ENCODE measurements around the gene ZNF548.

Gene ZNF548

DNA sequence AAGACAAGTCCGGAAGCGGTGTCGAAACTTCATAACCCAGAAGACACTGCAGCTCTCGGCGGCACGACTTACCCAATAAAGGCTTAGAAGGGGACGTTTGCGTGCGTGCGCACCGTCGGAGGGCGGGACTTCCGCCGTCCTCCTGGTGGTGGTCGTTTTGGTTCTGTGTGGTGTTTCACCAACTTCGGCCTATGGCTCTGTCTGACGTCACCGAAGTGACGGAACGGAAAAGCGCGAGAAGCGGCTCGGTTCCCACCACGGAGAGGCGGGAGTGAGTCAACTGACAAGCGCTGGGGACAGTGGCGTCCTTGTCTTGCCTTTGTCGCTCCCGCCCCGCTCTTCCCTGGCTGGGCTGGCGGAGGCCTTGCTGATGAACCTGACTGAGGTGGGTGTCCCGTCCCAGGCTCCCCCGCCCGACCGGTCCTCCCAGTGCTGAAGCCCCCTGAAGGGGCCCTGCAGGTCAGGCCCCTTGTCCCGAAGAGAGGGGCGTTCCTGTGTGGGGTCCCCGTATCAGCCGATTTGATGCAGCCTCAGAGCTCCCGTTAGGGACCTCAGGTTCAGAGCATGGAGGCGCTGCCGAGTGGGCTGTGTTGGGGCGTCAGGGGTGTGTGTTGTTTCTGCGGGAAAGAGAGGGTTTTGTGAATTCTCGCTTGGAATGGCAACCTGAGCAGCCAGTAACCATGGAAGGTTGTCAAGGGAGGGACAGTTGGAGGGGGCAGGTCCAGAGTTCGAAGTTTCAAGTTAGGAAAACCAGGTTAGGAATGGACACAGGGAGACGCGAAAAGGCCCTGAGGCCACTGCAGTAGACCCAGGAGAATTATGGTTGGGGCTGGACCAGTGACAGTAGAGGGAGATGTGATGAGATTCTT, at the start of gene ZNF548:
Gene ZNF548 (plus strand): TSS at position 125 of the 869 bp plus-strand sequence. CDS start 246 bp downstream, at position 371.
- ATAC-seq (replicated peaks) (peak; percentile 99 to 100), DNase-seq (peak; percentile 96)
- no peaks in the 10 kb centered on the region for H3K9me3 Mint-ChIP-seq
- H3K27ac Mint-ChIP-seq = peak within 1 kb of the TSS; percentile 97
- peaks cover 26 to 37% of the 10 kb centered on the region in 2 donors for H3K4me1 Mint-ChIP-seq
- peaks cover 24 to 27% of the 10 kb centered on the region in 2 donors for H3K36me3 Mint-ChIP-seq
- peak within 1 kb of the TSS; percentile 95 to 97 for H3K4me3 Mint-ChIP-seq
- H3K27me3 Mint-ChIP-seq = no peaks in the 10 kb centered on the region

DNA sequence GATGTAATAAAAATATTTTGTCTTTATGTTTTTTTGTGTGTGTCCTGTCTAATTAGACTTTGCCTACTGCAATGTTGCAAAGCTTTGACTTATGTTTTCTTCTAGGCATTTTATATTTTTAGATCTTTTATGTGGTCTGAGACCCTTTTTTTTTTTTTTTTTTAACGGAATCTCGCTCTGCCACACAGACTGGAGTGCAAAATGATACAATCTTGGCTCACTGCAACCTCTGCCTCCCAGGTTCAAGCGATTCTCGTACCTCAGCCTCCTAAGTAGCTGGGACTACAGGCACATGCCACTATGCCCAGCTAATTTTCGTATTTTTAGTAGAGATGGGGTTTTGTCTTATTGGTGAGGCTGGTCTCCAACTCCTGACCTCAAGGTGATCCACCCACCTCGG, 47.1 kb upstream of the ZNF548 start:
- no peak overlapping the region for H3K27ac Mint-ChIP-seq
- H3K4me3 Mint-ChIP-seq = no peak overlapping the region

DNA sequence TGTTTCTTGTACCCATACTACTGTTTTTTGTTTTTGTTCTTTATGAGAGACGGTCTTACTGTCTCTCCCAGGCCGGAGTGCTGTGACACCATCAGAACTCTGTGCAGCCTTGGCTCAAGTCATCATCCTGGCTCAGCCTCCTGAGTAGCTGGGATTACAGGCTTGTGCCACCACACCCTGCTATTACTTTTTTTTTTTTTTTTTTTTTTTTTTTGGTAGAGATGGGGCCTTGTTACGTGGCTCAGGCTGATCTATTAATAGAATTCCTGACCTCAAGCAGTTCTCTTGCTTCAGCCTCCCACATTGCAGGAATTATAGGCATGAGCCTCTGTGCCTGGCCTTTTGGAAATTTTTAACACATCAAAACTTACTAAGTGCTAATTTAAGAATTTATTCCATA, 41.5 kb upstream of the ZNF548 start:
- peaks cover 0 to 9% of the 10 kb centered on the region in 2 donors for H3K9me3 Mint-ChIP-seq
- ATAC-seq (replicated peaks) = no peak
- no peak overlapping the region for H3K27ac Mint-ChIP-seq
- no peak for DNase-seq
- H3K27me3 Mint-ChIP-seq = peaks cover 3 to 12% of the 10 kb centered on the region in 2 donors
- H3K4me3 Mint-ChIP-seq = no peak overlapping the region
- peaks cover 21 to 29% of the 10 kb centered on the region in 2 donors for H3K4me1 Mint-ChIP-seq
- H3K36me3 Mint-ChIP-seq = peaks cover 18 to 24% of the 10 kb centered on the region in 2 donors

More for the DNA sequence above, 47.1 kb upstream of the ZNF548 start:
- ATAC-seq (replicated peaks) (no peak), DNase-seq (no peak)
- H3K4me1 Mint-ChIP-seq = peaks cover 3 to 6% of the 10 kb centered on the region in 2 donors
- H3K9me3 Mint-ChIP-seq = no peaks in the 10 kb centered on the region
- peaks cover 3 to 9% of the 10 kb centered on the region in 2 donors for H3K27me3 Mint-ChIP-seq
- H3K36me3 Mint-ChIP-seq = peaks cover 2 to 7% of the 10 kb centered on the region in 2 donors

DNA sequence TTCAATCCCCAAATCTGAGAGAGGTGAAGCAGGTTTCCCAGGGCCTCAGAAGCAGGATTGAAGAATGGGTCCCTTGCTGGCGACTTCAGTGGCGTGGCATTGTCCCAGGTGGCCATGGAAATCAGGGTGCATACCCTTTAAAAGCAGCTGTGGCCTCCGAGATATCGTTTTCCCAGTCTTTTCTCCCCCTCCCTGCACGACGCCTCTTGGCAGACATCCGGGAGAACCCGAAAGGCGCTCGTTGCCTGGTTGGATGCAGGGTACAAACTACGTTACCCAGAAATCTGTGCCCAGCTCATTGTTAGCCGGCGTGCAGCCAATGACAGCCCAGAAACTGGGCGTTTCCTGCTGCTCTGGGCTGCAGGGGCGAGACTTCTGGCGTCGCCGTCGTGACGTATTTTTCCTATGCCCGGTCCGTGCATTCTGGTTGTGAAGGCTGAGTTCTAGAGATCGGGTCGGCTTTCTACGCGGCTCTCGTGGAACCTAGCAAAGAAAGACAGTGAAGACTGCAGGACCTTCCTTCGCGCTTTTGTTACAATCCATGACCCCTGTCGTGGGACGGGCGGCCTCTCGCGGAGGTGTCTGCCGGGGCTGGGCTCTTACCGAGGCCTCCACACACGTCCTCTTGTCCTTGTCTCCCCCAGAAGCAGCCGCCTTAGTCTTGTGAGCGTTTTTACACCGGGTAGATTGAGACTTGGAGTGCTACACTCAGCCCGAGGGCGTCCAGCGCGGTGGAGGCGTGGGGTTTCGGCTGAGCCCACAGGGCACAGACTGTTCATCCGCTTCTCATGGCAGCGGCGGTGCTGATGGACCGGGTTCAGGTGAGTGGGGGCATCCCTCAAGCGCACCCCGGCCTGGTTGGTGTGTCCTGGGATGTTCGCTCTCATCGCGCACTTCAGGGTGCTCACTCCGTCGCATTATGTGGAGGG, 38.5 kb upstream of the ZNF548 start, which contains the start of gene ZNF304:
Gene ZNF304 (plus strand): TSS at position 395 of the 929 bp plus-strand sequence. CDS start 394 bp downstream, at position 789.
- ATAC-seq (replicated peaks) = peak; percentile 100
- DNase-seq = peak; percentile 84
- peaks cover 2 to 23% of the 10 kb centered on the region in 2 donors for H3K9me3 Mint-ChIP-seq
- H3K4me3 Mint-ChIP-seq = peak within 1 kb of the TSS; percentile 95 to 96
- peak within 1 kb of the TSS; percentile 97 for H3K27ac Mint-ChIP-seq
- H3K36me3 Mint-ChIP-seq = peaks cover 44 to 54% of the 10 kb centered on the region in 2 donors
- H3K4me1 Mint-ChIP-seq = peaks cover 26 to 36% of the 10 kb centered on the region in 2 donors
- peaks cover 3 to 12% of the 10 kb centered on the region in 2 donors for H3K27me3 Mint-ChIP-seq

DNA sequence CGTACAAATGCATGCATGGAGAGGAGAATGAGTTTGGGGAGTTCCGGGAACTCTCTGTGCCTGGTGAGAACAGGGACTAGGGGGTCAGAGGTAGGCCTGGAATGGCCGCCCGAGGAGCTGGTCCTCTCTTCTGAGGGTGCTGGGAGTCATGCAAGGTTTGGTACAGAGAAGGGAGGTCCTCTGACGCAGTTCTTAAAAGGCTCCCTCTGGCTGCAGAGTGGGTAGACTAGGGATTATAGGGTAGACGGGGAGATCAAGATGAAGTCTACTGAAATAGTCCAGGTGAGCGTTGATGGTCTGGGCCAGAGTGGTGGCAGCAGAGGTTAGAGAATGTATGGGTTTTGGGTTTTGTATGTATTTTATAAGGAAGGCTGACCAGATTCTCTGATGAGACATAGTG, 37.8 kb upstream of the ZNF548 start:
- H3K36me3 Mint-ChIP-seq = peaks cover 52 to 61% of the 10 kb centered on the region in 2 donors
- ATAC-seq (replicated peaks) (no peak), DNase-seq (no peak)
- peaks cover 0 to 7% of the 10 kb centered on the region in 2 donors for H3K27me3 Mint-ChIP-seq
- peak overlapping the region; percentile 95 to 96 for H3K4me3 Mint-ChIP-seq
- H3K27ac Mint-ChIP-seq = peak overlapping the region; percentile 97
- peaks cover 2 to 24% of the 10 kb centered on the region in 2 donors for H3K9me3 Mint-ChIP-seq
- H3K4me1 Mint-ChIP-seq = peaks cover 26 to 36% of the 10 kb centered on the region in 2 donors

DNA sequence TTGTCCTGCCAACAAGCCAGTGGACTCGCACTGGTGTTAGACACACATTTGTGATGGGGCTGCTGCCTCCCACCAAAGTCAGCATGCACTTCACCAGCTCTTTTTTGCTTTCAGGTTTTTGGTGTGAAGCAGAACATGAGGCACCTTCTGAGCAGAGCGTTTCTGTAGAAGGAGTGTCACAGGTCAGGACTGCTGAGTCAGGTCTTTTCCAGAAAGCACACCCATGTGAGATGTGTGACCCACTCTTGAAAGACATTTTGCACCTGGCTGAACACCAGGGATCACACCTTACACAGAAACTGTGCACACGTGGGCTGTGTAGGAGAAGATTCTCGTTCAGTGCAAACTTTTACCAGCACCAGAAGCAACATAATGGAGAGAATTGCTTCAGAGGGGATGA, 33.7 kb upstream of the ZNF548 start:
- Mint-ChIP-seq H3K4me3 (no peak overlapping the region), H3K27ac (no peak overlapping the region)
- no peak for ATAC-seq (replicated peaks)

DNA sequence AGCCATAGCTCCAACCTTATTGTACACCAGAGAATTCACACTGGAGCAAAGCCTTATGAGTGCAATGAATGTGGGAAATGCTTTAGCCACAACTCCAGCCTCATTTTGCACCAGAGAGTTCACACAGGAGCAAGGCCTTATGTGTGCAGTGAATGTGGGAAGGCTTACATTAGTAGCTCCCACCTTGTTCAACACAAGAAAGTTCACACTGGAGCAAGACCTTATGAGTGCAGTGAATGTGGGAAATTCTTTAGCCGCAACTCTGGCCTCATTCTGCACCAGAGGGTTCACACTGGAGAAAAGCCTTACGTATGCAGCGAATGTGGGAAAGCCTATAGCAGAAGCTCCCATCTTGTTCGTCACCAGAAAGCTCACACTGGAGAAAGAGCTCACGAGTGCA, 32.2 kb upstream of the ZNF548 start:
- Mint-ChIP-seq H3K4me3 (no peak overlapping the region), H3K27me3 (no peaks in the 10 kb centered on the region), H3K36me3 (peaks cover 61 to 77% of the 10 kb centered on the region in 2 donors), H3K9me3 (peaks cover 5 to 21% of the 10 kb centered on the region in 2 donors), H3K4me1 (peaks cover 14% of the 10 kb centered on the region in 2 donors), H3K27ac (no peak overlapping the region)
- ATAC-seq (replicated peaks) (no peak), DNase-seq (no peak)

More for the DNA sequence above, 33.7 kb upstream of the ZNF548 start:
- no peaks in the 10 kb centered on the region for H3K27me3 Mint-ChIP-seq
- H3K36me3 Mint-ChIP-seq = peaks cover 71 to 88% of the 10 kb centered on the region in 2 donors
- H3K9me3 Mint-ChIP-seq = peaks cover 2 to 24% of the 10 kb centered on the region in 2 donors
- peaks cover 25 to 29% of the 10 kb centered on the region in 2 donors for H3K4me1 Mint-ChIP-seq
- DNase-seq = no peak

DNA sequence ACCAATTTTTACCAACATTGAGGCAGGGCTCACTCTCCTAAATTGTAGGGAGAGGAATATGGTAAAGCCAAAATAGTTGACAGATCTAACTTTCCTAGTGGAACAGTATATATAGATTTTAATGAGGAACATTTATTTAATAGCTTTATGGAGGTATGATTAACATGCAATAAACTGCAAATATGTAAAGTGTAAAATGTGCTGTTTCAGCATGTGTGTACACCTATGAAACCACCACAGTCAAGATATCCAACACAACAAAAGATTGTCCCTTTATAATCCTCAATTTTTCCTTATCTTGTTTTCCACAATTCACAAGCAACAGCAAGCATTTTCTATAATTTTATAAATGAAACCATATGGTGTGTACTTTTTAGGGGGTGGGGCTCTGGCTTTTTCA, 30.4 kb upstream of the ZNF548 start:
- Mint-ChIP-seq H3K9me3 (peaks cover 5 to 15% of the 10 kb centered on the region in 2 donors), H3K27ac (no peak overlapping the region), H3K4me3 (no peak overlapping the region), H3K27me3 (no peaks in the 10 kb centered on the region), H3K36me3 (peaks cover 51 to 70% of the 10 kb centered on the region in 2 donors), H3K4me1 (peaks cover 8 to 11% of the 10 kb centered on the region in 2 donors)
- no peak for DNase-seq
- ATAC-seq (replicated peaks) = no peak

DNA sequence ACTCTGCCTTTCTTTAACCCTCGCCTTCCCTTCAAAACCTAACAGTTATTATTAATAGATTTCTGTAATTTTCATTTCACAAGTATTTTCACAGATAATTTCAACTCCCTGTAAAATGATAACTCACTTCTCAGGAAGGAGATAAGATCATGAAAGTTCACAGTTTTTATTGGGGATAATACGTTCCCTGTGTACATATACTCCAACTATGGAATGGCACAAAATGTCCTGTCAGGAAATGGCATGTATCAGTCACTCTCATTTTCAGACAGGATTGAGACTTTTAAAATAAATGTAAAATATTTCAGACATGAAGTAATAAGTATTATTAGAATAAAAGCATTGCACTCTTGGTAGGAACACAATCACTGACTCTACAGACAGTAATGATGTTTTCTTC, 27.2 kb upstream of the ZNF548 start:
- H3K27ac Mint-ChIP-seq = no peak overlapping the region
- no peaks in the 10 kb centered on the region for H3K27me3 Mint-ChIP-seq
- ATAC-seq (replicated peaks) (no peak), DNase-seq (no peak)
- H3K4me1 Mint-ChIP-seq = peaks cover 9 to 11% of the 10 kb centered on the region in 2 donors
- peaks cover 2 to 7% of the 10 kb centered on the region in 2 donors for H3K9me3 Mint-ChIP-seq
- peak overlapping the region; percentile 97 to 98 for H3K4me3 Mint-ChIP-seq
- H3K36me3 Mint-ChIP-seq = peaks cover 28 to 43% of the 10 kb centered on the region in 2 donors

DNA sequence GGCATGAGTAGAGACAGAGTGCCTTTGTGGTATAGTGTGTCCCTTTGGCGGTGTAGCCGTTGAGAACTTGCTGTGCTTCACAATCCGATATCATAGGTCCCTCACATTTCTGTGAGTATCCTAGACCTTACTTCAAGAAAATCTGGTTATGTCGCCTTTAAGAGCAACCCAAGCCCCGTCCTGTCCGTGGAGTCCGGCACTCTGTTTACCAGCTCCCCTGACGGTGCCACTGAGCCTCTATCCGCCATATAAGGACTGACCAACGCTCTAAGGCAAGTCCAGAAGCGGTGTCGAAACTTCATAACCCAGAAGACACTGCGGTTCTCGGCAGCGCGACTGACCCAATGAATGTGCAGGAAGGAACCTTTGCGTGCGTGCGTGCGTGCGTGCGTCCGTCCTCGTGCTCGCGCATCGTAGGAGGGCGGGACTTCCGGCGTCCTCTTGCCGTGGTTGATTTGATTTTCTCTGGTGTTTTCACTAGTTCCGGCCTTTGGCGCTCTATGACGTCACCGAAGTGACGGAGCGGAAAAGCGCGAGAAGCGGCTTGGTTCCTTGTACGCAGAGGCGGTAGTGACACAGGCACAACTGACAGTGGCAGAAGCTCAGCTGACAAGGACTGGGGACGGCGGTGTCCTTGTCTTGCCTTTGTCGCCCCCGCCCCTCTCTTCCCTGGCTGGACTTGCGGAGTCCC, 26.5 kb upstream of the ZNF548 start, which contains the start of the genes TRAPPC2B and ZNF547:
Gene TRAPPC2B (plus strand): TSS at position 555 of the 691 bp plus-strand sequence. CDS start 1,283 bp downstream, outside the sequence.
Gene ZNF547 (plus strand): TSS at position 555 of the 691 bp plus-strand sequence. CDS start 5,005 bp downstream, outside the sequence.
- Mint-ChIP-seq H3K4me1 (peaks cover 9 to 11% of the 10 kb centered on the region in 2 donors), H3K27ac (peak within 1 kb of the TSS; percentile 96), H3K27me3 (no peaks in the 10 kb centered on the region), H3K4me3 (peak within 1 kb of the TSS; percentile 97 to 98), H3K9me3 (peaks cover 2 to 7% of the 10 kb centered on the region in 2 donors), H3K36me3 (peaks cover 24 to 40% of the 10 kb centered on the region in 2 donors)
- DNase-seq = peak; percentile 99
- ATAC-seq (replicated peaks) = peak; percentile 95 to 96

DNA sequence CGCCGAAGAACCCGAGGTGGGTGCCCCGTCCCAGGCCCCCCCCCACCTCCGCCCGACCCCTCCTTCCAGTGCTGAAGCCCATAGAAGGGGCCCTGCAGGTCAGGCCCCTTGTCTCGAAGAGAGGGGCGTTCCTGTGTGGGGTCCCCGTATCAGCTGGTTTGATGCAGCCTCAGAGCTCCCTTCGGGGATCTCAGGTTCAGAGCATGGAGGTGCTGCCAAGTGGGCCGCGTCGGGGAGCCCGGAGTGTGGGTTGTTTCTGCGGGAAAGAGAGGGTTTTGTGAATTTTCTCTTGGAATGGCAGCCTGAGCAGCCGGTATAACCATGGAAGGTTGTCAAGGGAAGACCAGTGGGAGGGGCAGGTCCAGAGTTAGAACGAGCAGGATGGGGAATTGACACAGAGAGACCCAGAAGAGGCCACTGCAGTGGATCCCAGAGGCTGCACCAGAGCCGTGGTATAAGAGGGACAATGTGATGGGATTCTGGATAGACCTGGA, 25.9 kb upstream of the ZNF548 start:
- H3K27ac Mint-ChIP-seq = peak overlapping the region; percentile 96
- DNase-seq = no peak
- ATAC-seq (replicated peaks) = peak; percentile 17 to 24
- H3K4me3 Mint-ChIP-seq = peak overlapping the region; percentile 97 to 98
- H3K36me3 Mint-ChIP-seq = peaks cover 22 to 40% of the 10 kb centered on the region in 2 donors
- H3K27me3 Mint-ChIP-seq = no peaks in the 10 kb centered on the region
- H3K9me3 Mint-ChIP-seq = peaks cover 2 to 9% of the 10 kb centered on the region in 2 donors
- H3K4me1 Mint-ChIP-seq = peaks cover 9 to 13% of the 10 kb centered on the region in 2 donors

DNA sequence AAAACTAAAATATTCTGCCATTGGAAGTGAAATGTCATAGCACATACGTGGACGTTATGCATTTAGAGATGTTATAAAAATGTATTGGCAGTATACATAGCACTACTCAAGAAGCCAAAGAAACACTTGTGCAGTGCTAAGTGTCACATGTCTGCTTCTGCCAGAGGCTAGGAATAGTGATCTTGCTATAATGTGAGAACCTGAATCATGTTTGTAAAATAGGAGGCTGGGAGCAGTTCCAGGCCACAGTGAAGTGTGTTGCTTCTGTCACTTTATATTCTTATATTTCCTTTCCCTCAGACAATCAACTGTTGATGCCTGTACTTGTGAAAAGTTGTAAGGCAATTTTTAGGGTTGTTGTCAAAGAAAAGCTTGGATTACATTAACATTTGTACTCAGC, 22.9 kb upstream of the ZNF548 start:
- DNase-seq (no peak), ATAC-seq (replicated peaks) (no peak)
- Mint-ChIP-seq H3K27me3 (no peaks in the 10 kb centered on the region), H3K9me3 (peaks cover 0 to 15% of the 10 kb centered on the region in 2 donors), H3K4me3 (no peak overlapping the region), H3K27ac (no peak overlapping the region), H3K4me1 (peaks cover 18 to 24% of the 10 kb centered on the region in 2 donors), H3K36me3 (peaks cover 40 to 56% of the 10 kb centered on the region in 2 donors)

DNA sequence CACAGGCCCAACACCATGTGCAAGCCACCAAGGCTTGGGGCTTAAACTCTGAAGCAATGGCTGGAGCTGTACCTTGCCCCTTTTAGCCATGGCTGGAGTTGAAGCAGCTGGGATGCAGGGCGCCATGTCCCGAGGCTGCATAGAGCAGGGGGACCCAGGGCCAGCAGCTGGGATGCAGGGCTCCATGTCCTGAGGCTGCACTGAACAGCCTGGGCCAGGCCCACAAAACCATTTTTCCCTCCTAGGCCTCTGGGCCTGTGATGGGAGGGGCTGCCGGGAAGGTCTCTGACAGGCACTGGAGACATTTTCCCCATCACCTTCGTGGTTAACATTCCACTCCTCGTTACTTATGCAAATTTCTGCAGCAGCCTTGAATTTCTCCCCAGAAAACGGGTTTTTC, 15.5 kb upstream of the ZNF548 start:
- H3K27me3 Mint-ChIP-seq = no peaks in the 10 kb centered on the region
- peaks cover 86 to 96% of the 10 kb centered on the region in 2 donors for H3K36me3 Mint-ChIP-seq
- ATAC-seq (replicated peaks) = no peak
- peaks cover 30 to 34% of the 10 kb centered on the region in 2 donors for H3K9me3 Mint-ChIP-seq
- no peak for DNase-seq
- no peak overlapping the region for H3K27ac Mint-ChIP-seq
- H3K4me1 Mint-ChIP-seq = peaks cover 4 to 14% of the 10 kb centered on the region in 2 donors
- no peak overlapping the region for H3K4me3 Mint-ChIP-seq
